ENCODE results near the gene FOXRED1. TPM values are rescaled to one million over a fixed set of nuclear protein-coding genes. Genes with fewer than 3 reads are reported as not detected.
A peak's percentile ranks its signal among the peaks of the same experiment; 100 is the strongest.

The FOXRED1 gene
- total RNA-seq, 2 donors from 2014 or later, result 9.3 to 19.1 TPM

DNA sequence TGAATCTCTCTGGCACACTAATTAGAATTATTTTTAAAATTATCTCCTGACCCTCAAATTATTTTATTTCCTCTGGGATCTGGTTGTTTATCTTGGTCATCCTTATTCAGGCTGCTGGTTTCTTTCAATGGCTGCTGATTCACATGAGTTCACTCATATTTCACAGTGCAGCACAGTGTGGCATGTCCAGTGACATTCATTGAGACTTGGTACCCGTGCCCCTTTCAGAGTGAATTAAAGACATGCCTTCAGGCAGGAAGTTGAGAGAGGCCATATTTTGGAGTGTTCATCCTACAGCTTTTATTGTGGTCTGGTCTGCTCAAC is 48.4 kb downstream of the FOXRED1 start:
- intact Hi-C loops (cut with DNase I), result no loop called here
- H3K27ac ChIP-seq, result peak overlapping the region in 2 of 4 donors; percentile 51 to 59
- DNase-seq (no peak), ATAC-seq (peak; percentile 24)
- TF ChIP-seq POLR2A (IDR thresholded peaks at IDR 0.05) (no peak), CTCF (IDR thresholded peaks at IDR 0.05) (no peak)
- WGBS, 2 donors, result 62 to 67% methylated on average over 1 of the region's 1 CpG
- H3K36me3 ChIP-seq (replicated peaks in 1 of 2; ENCODE audit: insufficient read depth in 1 of 2, low read depth in 2 of 2), result no peaks in the 10 kb centered on the region
- no peak overlapping the region for H3K4me3 ChIP-seq
- H3K4me1 ChIP-seq, result peaks cover 8% of the 10 kb centered on the region
- H3K27me3 ChIP-seq, result no peaks in the 10 kb centered on the region
- no peaks in the 10 kb centered on the region for H3K9me3 ChIP-seq

DNA sequence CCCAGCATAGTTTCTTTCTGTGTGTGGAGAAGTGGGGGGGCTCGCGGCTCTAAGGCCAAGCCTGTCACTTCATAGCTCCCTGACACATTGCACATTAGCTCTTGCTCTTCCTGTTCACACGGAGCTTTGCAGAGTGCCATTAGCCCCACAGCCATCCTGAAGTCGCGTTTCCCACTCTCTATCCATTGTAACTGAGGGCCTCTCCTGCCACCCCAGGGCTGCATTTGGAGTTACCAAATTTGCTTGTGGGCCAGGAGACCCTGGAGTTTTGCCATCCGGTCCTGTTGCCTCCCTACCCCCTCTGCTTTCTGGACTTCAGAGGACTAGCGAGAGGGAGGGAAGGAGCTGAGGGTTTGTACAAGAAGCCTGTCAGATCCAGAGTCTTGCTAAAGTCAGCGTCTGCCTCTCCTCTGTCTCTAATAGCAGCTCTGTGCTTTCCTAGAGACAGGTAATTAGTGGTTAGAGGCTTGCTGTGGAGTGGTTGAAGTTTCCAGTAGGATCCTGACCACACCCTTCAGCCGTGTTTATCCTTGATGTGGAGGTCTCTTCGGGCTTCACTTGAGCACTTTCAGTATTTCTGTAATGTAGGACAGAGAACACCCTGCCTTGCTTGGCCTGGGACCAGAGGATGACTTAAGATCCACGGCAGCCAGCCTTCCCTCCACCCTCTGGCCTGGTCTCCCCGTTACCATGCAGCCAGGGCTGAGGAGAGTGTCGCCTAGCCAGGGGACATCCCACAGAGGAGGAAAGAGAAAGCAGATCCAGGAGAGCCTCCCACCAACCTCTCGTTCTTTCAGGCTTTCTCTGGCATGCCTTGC is 49.0 kb downstream of the FOXRED1 start:
- no peak for TF ChIP-seq POLR2A (IDR thresholded peaks at IDR 0.05)
- TF ChIP-seq CTCF (IDR thresholded peaks at IDR 0.05), result no peak
- WGBS, 2 donors, result 59 to 81% methylated on average over 13 to 14 of the region's 14 CpGs
- DNase-seq, result peak; percentile 32 to 55 (median 38)

DNA sequence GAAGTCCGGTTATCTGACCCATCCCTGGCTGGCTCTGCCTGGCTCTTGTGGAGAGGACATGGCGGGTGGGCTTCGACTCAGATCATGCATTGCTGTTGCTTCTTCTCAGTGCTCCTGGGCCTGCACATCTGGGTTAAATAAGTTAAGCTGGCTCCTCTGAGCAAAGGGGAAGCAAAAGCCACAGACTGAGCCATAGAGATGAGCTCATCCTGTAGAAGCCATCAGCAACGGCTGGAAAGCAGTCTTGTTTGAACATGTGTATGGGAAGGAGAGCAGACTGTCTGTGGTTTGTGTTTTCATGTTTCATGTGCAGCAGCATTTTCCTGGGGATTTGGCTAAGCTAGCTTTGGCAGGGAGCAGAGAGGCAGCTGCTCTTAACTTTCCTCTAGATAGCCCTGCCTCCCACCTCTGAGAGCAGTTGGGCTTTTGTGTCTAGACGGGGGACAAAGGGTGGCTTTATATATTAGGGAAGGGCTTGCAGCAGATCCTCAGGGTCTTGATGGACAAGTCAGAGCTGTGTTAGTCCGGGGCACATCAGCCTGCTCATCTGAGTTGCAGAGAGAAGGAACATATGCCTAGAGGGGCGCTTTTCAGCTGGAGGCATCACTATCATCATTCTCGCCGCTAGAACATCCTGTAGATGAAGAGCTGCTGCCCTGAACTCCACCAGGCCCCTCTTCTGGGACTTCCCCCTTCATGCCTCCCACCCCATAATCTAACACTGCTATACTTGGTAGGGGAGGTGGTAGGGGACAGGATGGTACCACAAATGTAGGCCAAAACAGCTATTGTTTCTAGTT is 49.8 kb downstream of the FOXRED1 start:
- Histone ChIP-seq H3K27me3 (no peaks in the 10 kb centered on the region), H3K9me3 (no peaks in the 10 kb centered on the region), H3K27ac (peak overlapping the region in 2 of 4 donors; percentile 51 to 59), H3K4me3 (no peak overlapping the region), H3K4me1 (peaks cover 8% of the 10 kb centered on the region), H3K36me3 (replicated peaks in 1 of 2; ENCODE audit: insufficient read depth in 1 of 2, low read depth in 2 of 2) (no peaks in the 10 kb centered on the region)
- peak in 1 of 4 donors; percentile 56 for DNase-seq
- peak; percentile 47 for ATAC-seq
- no peak for TF ChIP-seq CTCF (IDR thresholded peaks at IDR 0.05)
- TF ChIP-seq POLR2A (IDR thresholded peaks at IDR 0.05), result no peak
- intact Hi-C loops (cut with DNase I), result no loop called here
- 63 to 83% methylated on average over 8 to 9 of the region's 9 CpGs for WGBS, 2 donors

More for the DNA sequence above, 49.0 kb downstream of the FOXRED1 start:
- intact Hi-C loops (cut with DNase I), result no loop called here
- peak; percentile 59 for ATAC-seq
- Histone ChIP-seq H3K27me3 (no peaks in the 10 kb centered on the region), H3K9me3 (no peaks in the 10 kb centered on the region), H3K4me3 (no peak overlapping the region), H3K4me1 (peaks cover 8% of the 10 kb centered on the region), H3K27ac (peak overlapping the region in 2 of 4 donors; percentile 51 to 59), H3K36me3 (replicated peaks in 1 of 2; ENCODE audit: insufficient read depth in 1 of 2, low read depth in 2 of 2) (no peaks in the 10 kb centered on the region)

GRCh38 chr11:126319374-126319740 is 50.4 kb downstream of the FOXRED1 start:
- no peaks in the 10 kb centered on the region for H3K9me3 ChIP-seq
- no peak overlapping the region for H3K27ac ChIP-seq
- no peak overlapping the region for H3K4me3 ChIP-seq
- peaks cover 8% of the 10 kb centered on the region for H3K4me1 ChIP-seq
- ATAC-seq (no peak), DNase-seq (no peak)
- intact Hi-C loops (cut with DNase I), result no loop called here
- 83 to 93% methylated on average over 5 of the region's 5 CpGs for WGBS, 2 donors
- no peak for TF ChIP-seq POLR2A (IDR thresholded peaks at IDR 0.05)
- TF ChIP-seq CTCF (IDR thresholded peaks at IDR 0.05), result no peak
- H3K27me3 ChIP-seq, result no peaks in the 10 kb centered on the region
- no peaks in the 10 kb centered on the region for H3K36me3 ChIP-seq (replicated peaks in 1 of 2; ENCODE audit: insufficient read depth in 1 of 2, low read depth in 2 of 2)

Data from body of pancreas (tissue), 4 donors.